ENCODE results near the gene CNTNAP2. TPM values are rescaled to one million over a fixed set of nuclear protein-coding genes. Genes with fewer than 3 reads are reported as not detected.

The CNTNAP2 gene
- total and polyA plus RNA-seq, 3 donors from 2014 or later, result 4.3 to 6.1 (median 4.4) TPM

GRCh38 chr7:148110097-148110868, 1993.7 kb downstream of the CNTNAP2 start:
- intact Hi-C loops (cut with DNase I; ENCODE audit: low total_unique reads), result no loop called here
- TF ChIP-seq POLR2A (IDR thresholded peaks at IDR 0.05), result no peak
- TF ChIP-seq, protein P1, sequence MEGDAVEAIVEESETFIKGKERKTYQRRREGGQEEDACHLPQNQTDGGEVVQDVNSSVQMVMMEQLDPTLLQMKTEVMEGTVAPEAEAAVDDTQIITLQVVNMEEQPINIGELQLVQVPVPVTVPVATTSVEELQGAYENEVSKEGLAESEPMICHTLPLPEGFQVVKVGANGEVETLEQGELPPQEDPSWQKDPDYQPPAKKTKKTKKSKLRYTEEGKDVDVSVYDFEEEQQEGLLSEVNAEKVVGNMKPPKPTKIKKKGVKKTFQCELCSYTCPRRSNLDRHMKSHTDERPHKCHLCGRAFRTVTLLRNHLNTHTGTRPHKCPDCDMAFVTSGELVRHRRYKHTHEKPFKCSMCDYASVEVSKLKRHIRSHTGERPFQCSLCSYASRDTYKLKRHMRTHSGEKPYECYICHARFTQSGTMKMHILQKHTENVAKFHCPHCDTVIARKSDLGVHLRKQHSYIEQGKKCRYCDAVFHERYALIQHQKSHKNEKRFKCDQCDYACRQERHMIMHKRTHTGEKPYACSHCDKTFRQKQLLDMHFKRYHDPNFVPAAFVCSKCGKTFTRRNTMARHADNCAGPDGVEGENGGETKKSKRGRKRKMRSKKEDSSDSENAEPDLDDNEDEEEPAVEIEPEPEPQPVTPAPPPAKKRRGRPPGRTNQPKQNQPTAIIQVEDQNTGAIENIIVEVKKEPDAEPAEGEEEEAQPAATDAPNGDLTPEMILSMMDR (IDR thresholded peaks at IDR 0.05), result peak in 1 of 3 experiments; percentile 17
- Histone ChIP-seq H3K27me3 (no peaks in the 10 kb centered on the region), H3K27ac (no peak overlapping the region), H3K4me1 (no peaks in the 10 kb centered on the region), H3K4me3 (no peak overlapping the region), H3K36me3 (ENCODE audit: low read depth, missing control alignments) (no peaks in the 10 kb centered on the region), H3K9me3 (no peaks in the 10 kb centered on the region)
- 80 to 83% methylated on average over 13 of the region's 13 CpGs for WGBS, 2 donors
- peak; percentile 58 for DNase-seq

DNA sequence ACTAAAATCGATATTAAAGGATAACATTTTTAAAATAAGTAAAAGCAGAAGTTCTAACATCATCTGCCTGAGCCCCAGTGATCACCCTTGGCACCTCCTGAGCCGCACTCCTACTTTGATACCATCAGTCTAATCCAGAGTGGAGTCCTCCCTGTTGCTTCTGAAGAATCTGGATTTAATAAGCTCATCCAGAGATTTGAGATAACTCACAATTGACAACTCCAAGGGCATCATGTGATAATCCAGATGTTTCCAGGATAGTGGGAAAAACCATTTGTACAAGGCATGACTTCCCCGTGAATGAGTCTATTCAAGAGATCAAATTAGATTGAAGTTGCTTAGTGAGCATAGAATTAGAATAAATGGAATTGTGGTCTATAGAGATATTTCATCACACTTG, 1998.2 kb downstream of the CNTNAP2 start:
- H3K27me3 ChIP-seq, result no peaks in the 10 kb centered on the region
- no peak overlapping the region for H3K4me3 ChIP-seq
- intact Hi-C loops (cut with DNase I; ENCODE audit: low total_unique reads), result no loop called here
- H3K9me3 ChIP-seq, result no peaks in the 10 kb centered on the region
- H3K36me3 ChIP-seq (ENCODE audit: low read depth, missing control alignments), result no peaks in the 10 kb centered on the region
- no peaks in the 10 kb centered on the region for H3K4me1 ChIP-seq
- WGBS, 2 donors, result 83 to 92% methylated on average over 3 of the region's 3 CpGs
- no peak for TF ChIP-seq POLR2A (IDR thresholded peaks at IDR 0.05)
- TF ChIP-seq, protein P1 (IDR thresholded peaks at IDR 0.05), result no peak
- DNase-seq, result no peak
- H3K27ac ChIP-seq, result no peak overlapping the region

DNA sequence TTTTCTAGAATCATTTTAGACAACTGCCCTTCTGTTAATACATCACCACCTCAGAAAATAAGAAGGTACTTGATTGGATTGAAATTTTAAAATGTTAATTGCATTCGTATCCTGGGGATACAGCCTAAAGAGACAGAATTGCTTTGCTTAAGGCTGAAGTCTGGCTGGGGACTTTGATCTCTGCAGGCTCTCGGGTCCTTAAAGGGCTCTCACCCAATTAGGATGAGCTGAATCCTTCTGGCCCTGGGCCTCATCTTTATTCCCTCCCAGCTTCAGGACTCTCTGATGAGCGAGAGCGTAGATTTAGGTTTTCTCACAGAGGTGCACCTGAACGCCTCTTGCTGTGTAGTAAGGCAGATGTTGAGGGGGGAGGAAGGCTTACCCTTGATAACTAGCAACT, 1998.7 kb downstream of the CNTNAP2 start:
- 74 to 87% methylated on average over 5 of the region's 5 CpGs for WGBS, 2 donors
- H3K4me1 ChIP-seq, result no peaks in the 10 kb centered on the region
- H3K27ac ChIP-seq, result no peak overlapping the region
- TF ChIP-seq, protein P1 (IDR thresholded peaks at IDR 0.05), result no peak
- TF ChIP-seq POLR2A (IDR thresholded peaks at IDR 0.05), result no peak
- intact Hi-C loops (cut with DNase I; ENCODE audit: low total_unique reads), result no loop called here
- no peak overlapping the region for H3K4me3 ChIP-seq
- no peaks in the 10 kb centered on the region for H3K27me3 ChIP-seq
- DNase-seq, result no peak
- no peaks in the 10 kb centered on the region for H3K9me3 ChIP-seq
- no peaks in the 10 kb centered on the region for H3K36me3 ChIP-seq (ENCODE audit: low read depth, missing control alignments)

GRCh38 chr7:148116195-148116594, 1999.6 kb downstream of the CNTNAP2 start:
- H3K27ac ChIP-seq, result no peak overlapping the region
- H3K36me3 ChIP-seq (ENCODE audit: low read depth, missing control alignments), result no peaks in the 10 kb centered on the region
- intact Hi-C loops (cut with DNase I; ENCODE audit: low total_unique reads), result no loop called here
- WGBS, 2 donors, result 67 to 77% methylated on average over 5 of the region's 5 CpGs
- no peaks in the 10 kb centered on the region for H3K27me3 ChIP-seq
- H3K4me1 ChIP-seq, result no peaks in the 10 kb centered on the region
- no peak overlapping the region for H3K4me3 ChIP-seq
- no peak for DNase-seq
- no peak for TF ChIP-seq POLR2A (IDR thresholded peaks at IDR 0.05)
- TF ChIP-seq, protein P1 (IDR thresholded peaks at IDR 0.05), result no peak
- H3K9me3 ChIP-seq, result no peaks in the 10 kb centered on the region

All from testis (tissue), 3 donors.